NCI-H460 (cell line): ENCODE results near the gene PDZD2. TPM values are rescaled to one million over a fixed set of nuclear protein-coding genes. Genes with fewer than 3 reads are reported as not detected.
"Not testable (repeated sequence)": the region's sequence is repeated elsewhere in the genome, so short reads cannot be mapped to it uniquely, and the experiment has no call there.

Source experiments
- DNase-seq: peaks from one replicate; pipeline ENCODE4 v3.0.0-alpha.2; 2016; ENCODE audit warnings: low read depth; ENCODE audit errors: extremely low read depth
- total RNA-seq: library from RNA; depleted of rRNA; stranded (reverse); fragments of >200 nt; shearing (Covaris generic); gene quantifications from 2 replicates; pipeline ENCODE4 v1.2.3, GENCODE V29; 2014

The PDZD2 gene
- total RNA-seq, 1 experiment from 2014 or later, result not detected

DNA sequence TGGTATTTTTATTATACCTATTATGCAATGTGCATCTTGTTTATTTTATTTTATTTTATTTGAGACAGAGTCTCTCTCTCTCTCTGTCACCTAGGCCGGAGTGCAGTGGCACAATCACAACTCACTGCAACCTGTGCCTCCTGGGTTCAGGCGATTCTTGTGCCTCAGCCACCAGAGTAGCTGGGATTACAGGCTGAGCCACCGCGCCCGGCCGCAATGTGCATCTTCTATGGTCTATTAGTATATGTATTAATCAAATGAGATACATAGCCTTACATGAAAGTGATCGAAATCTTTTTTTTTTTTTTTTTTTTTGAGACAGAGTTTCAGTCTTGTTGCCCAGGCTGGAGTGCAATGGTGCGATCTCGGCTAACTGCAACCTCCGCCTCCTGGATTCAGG lies 89.9 kb downstream of the PDZD2 start:
- DNase-seq, result not testable (repeated sequence)

DNA sequence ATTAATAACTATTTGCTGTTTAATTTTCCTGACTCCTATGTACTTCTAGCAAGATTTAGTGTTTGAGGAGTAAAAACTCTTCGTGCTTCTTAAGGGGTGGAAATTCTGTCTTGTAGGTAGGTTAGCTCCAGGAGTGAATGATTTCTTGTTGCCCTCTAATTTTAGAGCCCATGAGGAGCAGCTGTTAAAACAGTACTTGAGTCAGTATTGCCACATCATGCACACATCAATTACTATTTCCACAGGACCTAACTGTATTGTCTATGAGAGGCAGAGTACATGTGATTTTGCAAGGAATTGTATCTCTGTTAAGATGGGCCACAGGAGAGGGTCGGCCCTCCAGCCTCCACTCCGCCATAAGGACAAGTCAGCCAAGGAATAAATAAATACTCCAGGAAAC lies 91.2 kb downstream of the PDZD2 start:
- DNase-seq, result no peak

DNA sequence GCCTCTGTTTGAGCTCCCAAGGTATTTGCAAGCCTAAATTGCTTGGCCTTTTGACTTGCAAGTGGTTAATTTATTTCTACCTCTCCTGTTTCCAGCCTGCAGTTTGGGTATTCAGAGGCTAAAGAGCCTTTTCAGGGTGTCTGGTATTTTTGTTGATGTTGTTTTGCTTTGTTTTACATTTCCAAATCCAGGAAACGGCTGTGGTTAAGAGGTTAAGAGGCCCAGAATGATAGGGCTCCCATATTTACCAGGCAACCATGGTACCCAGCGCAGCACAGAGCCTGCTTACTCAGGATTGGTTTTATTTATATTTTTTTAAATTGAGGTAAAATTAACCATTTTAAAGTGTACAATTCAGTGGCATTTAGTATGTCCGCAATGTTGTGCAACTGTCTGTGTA lies 92.1 kb downstream of the PDZD2 start:
- no peak for DNase-seq

DNA sequence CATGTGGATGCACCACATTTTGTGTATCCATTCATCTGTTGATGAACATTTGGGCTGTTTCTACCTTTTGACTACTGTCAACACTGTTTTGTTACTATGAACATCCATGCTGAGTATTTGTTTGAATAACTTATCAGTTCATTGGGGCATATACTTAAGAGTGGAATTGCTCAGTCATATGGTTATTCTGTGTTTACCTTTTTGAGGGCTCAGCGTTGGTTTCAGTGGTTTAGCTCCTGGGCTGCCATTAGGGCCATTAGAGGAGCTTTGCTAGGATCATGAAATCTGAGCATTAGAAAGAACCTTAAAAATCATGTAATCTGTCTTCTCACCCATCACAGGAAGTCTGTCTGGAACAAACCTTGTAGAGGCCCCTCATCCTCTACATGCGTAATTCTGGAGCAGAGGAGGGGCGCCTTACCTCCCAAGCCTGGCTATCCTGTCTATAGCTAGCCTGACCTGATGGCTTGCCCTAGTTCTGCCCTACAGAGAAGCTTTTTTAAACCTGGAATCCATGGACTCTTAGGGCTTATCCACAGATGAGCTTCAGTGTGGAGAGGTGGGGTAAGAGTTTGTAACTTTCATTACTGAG lies 92.9 kb downstream of the PDZD2 start:
- DNase-seq, result no peak

DNA sequence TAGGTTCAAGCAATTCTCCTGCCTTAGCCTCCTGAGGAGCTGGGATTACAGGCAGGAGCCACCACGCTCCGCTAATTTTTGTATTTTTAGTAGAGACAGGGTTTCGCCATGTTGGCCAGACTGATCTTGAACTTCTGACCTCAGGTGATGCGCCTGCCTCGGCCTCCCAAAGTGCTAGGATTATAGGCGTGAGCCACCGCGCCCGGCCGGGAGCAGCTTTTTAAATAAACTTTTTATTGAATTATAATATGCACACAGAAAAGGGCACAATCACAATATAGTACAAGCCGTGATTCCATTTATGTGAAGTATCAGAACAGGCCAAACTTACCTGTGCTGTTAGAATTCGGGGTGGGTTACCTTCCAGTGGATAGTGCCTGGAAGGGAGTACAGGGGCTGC lies 93.9 kb downstream of the PDZD2 start:
- not testable (repeated sequence) for DNase-seq

DNA sequence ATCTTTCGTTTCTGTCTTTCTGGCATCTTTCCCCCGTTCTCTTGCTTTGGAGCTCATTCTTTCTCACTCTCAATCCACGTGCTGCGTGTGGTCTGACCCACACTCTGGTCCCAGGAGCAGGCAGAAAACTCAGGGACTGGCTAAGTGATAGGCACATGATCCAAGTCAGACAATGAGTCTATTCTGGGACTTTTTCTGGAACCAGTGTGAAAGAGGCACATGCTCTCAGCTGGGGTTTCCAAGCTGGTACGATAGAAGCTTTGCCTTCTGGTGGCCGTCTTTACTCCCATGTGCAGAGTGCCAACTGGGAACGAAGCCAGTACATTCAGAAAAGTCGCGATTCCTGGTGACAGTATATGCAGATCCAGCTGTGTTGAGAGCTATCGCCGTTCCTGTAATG lies 94.4 kb downstream of the PDZD2 start:
- DNase-seq, result no peak

DNA sequence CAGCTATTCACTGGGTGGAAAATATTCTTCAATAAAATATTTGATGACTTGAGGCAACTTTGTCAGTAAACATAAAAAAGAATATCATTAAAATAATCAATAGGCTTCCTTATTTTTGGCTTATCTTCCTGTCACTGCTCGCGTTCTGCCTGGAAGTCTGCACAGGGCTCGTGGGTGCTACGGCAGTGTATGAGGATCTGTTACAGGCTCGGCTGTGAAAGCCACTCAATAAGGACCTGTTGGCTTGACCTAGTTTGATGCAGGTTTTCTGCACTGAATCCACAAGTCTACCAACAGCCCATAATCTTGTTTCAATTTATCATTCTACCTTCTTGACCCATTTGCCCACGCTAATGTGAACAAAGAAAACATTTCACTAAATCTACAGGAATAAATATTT lies 97.2 kb downstream of the PDZD2 start:
- no peak for DNase-seq

DNA sequence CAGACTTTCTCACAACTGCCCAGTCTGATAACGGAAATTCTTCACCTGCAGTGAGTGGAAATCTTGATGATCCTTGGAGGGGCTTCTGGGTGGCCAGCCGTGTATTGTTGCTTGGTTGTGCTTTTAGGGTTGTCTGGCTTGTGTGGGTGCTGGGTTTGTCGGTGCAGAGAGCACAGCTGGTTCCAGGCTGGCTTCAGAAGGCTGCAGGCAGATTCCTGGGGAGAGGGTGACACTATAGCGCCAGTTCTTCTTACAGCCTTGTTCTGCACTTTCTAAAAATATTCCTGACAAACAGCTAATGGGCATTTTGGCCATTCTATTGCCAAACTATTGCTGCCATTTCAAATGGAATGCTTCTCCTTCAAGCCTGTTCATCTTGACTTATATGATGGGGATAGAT lies 99.3 kb downstream of the PDZD2 start:
- no peak for DNase-seq

DNA sequence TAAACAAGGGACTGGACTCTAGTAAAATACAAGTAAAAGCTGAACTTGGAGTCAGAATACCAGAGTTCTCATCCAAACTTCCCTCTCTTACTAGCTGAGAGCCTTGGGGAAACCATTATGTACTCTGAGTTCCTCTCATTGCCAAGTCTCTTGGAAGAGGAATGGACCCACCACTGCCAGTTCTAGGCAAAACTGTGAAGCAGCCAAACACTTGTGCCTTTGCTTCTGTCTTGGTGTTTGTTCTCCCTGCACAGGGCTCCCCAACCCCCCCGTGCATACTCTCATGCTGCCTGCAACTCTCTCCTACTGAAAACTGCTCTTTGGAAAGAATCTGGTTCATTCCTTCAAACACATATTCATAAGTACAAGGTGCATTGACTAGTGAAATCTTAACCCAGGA lies 102.6 kb downstream of the PDZD2 start:
- no peak for DNase-seq

DNA sequence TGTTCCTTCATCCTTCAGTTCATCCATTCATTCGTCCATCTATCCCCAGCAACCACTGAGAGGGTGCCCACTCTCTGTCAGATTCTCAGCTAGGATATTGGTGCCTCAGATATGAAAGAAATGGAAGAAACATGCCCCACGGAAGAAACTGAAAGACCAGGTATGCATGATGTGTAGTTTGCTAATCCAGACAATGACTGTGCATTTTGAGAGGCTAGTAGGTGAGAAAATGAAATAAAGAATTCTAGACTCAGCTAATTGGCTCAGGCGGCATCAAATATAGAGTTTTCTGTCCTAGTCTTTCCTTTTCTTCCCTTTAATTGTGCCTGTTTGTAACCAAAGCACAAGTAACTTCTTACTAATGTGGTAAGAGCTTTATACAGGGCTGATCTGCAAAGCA lies 104.7 kb downstream of the PDZD2 start:
- DNase-seq, result no peak

DNA sequence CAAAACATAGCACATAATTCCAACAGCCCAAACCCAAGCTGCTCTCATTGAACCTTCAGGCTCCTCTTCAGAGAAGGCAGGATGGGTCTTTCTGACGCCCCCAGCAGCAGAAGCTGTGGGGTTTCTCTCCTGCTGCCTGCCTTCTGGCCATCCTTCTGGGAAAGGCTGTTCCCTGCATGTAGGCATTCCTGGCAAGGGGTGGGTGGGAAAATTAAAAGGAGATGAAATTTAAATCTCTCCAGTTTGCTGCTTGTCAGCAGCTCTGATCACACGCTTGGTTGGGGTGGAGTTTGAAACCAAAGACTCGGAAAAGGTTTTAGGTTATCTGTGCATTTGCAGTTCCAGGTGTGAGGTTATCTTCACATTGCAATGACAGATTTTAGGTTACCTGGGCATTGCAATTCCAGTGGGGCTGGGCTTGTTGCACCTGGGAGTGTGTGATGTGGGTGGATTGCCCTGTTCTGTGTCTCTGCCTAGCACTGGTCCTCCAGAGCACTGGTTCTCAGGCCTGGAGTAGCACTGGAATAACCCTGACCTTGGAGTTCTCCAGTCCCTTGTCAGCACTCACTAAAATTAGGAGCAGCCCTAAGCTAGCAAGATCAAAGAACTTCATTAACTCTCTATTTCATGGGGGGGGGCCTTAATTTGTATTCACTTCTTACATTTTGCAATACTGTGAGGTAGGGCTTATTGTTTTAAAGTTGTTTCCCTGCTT lies 109.7 kb downstream of the PDZD2 start:
- no peak for DNase-seq

DNA sequence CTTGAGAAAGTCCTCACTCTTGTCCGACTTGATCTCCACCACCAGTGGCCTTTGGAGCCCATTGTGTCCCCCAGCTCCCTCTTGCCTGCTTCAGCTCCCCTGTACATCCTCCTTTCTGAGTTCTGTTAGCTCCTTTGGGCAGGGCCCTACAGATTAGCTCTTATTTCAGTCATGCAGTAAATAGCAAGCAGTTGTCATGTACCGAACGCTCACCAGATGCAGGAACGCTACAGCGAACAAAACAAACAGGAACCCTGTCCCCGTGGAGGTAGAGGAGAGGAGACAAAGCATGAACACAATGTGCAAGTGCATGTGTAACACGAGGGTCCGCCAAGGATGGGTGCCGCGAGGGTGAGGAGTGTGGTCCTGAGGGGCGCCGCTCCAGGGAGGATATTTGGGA lies 111.3 kb downstream of the PDZD2 start:
- no peak for DNase-seq

DNA sequence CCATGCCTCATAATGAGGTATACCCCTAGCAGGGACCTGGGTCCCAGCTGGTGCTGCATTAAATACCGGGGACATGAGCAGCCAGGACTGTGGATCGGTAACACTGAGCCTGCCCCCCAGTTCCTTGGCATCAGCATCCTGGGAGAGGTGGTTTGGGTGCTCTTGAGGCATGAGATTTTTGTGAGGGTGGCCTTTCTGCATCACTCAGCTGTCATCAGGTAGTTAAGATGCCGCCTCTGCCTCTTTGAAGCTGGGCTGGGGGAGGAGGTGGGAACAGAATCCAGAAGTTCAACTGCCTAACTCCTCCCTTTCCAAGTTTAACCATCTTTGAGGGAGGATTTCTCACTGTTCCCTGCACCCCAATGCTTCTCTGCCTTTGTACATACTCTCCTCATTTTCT lies 112.7 kb downstream of the PDZD2 start:
- DNase-seq, result no peak

DNA sequence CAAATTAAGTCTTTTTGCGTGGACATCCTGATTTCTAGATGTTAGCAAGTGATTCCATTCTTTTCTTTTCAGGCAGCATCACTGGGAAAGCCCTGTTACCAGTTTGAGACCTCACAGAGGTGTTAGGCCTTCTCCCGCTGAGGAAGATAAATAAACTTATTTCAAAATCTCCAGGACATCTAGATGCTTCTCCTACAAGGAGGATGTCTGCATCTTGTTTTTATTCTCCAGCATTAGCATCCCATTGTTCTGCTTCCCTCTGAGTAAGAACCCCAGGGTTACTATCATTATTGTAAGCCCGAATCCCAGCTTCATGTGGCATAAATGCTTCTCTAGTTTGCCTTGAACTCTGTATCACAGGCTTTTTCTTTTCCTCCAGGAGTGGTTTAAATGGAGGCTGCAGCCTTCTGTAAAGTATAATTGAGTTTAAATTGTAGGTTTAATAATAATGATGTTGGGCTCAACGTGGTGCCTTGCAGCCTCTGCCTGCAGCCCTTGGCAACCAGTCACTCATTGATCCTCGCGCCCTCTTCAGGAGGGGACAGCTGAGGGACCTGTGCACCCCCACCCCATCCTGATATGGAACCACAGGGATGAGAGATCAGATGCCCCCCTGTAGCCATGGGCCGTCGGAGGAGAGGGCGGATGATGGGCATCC lies 114.9 kb downstream of the PDZD2 start:
- no peak for DNase-seq

DNA sequence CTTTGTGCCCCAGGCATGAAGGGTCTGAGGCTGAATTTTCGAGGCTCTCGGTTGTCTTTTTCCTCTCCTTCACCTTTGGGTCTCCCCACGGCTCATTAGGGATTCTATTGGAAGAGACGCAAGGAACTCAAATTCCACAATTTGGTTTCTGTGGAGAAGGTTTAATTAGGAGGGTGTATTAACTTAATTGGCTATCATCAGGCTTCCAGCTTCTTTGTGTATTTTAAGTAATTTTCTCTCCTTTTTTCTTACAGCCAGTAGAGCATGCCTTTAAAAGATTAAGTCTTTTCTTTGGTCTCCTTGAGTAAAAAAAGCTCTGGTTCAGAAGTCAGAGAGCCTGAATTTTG lies 115.4 kb downstream of the PDZD2 start:
- DNase-seq, result no peak

DNA sequence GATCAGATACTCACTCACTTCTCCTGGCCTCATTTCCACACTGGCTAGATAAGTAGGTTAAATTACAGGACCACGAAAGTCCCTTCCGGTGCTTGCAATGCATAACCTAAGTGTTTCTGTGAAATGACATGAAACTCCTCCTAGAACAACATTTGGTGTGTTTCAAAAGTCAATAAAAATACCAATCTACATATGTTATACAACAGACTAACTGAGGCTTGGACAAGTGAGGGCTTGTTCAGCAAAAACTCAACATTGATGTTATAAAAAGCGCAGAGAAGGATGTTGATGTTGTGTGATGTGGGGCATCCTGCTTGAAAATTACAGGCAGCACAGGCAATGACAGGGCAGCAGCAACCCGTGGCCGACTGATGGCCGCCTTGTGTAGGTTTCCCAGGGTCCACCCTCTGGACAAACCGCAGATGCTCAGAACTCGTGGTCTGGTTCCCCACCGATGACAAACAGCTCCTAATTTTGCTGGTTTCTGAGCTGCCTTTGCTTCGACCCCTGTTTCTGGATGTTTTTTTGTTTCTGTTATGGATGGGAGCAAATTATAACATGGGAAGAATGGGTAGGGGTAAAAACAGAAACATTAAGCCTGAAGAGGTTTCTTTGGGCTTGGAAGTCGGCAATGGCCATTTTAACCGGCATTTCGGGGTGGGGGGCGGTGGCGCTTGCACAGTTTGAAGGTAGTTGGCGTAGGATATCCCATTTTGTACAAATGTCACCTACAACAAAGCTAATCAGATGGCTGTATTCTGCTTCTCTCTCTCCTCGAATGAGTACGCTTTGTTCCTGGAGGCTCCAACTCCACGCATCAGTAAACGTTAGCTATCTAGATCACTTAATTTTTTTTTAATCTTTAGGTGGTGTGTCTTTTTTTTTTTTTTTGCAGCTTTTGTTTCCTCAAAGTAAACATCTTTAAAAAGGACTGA lies 116.1 kb downstream of the PDZD2 start:
- no peak for DNase-seq

DNA sequence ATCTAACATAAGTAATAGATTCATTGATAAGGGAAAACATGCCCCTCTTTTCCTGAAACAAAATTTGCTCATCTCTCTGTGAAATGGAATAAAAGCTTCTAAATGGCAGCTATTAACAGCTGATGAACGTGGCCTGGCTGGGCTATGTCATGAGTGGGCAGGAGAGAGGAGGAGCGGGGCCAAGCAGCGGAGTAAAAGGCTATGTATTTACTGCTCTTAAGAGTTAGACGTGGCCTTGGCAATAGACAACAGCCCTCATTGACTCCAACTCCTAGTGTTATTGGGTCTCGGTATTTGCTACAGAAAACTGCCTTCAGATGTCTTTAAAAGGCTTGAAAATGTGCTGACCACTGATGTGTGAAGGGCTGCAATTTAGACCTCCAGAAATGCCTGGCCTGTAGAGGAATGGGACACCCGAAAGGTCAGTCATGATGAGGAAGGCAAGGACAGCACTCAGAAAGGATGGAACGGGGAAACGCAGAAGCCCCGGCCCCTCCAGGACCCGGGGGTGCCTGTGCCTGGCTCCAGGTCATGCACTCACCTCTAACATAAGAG lies 116.8 kb downstream of the PDZD2 start:
- no peak for DNase-seq

DNA sequence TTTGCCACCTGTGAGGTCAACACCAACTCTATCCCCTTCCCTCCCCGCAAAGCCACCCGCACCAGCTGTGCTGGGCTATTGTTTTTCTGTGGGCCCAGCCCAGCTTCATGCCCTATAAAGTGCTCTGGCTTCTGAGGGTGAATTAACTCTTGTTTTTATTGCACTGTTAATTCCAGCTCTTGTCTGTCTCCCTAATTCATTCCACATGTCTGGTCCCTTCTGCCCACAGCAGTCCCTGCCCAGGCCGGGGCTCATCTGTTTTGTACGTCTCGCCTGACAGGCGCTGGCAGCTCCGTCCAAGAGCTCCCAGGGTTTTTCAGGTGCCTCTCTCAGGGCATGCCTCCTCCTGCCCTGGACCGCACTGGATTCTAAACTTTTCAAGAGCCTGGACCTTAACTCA lies 118.9 kb downstream of the PDZD2 start:
- no peak for DNase-seq

DNA sequence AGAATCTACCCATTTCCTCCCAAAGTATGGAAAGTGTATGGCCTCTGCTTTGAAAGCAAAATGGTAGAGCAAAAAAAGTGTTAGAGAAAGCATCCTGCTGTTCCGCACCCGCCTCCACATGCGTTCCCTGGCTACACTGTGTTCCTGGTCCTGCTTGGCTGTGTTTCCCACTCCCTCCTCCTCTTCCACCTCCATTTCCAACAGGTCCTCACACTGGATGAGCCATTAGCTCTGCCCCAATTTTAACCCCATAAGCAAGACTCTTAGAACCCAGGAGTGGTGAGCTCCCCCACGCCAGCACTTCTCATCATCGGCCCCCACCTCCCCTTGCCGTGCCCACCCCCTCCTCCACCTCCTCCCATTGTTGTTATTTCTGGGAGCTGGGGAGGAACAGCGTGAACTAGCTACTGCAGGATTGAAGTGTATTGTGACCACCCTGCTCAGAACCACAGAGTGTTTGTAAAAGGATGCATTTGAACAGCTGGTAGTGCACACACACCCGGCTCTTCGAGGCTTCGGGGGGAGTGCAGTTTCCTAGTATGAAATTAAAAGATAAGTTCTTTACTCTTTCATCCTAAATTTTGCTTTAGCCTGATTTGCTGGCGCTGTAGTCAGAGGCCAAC lies 120.0 kb downstream of the PDZD2 start:
- DNase-seq, result no peak

DNA sequence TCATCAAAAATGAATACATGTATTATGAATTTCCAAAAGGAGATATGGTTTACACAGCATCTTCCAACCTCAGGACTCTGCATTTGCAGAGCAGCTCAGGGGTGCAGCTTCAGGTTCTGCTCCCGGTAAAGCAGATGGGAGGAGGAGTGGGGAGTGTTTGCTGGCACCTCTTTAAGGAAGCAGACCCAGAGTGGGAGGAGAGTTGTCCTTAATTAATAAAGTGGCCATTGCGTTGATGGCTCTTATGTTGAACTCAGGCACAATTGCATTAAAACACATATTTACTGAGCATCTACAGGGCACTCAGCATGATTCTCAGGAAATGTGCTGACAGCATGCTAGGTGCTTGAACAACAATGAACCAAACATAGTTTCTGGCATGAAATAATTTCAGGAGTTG lies 121.0 kb downstream of the PDZD2 start:
- DNase-seq, result no peak

DNA sequence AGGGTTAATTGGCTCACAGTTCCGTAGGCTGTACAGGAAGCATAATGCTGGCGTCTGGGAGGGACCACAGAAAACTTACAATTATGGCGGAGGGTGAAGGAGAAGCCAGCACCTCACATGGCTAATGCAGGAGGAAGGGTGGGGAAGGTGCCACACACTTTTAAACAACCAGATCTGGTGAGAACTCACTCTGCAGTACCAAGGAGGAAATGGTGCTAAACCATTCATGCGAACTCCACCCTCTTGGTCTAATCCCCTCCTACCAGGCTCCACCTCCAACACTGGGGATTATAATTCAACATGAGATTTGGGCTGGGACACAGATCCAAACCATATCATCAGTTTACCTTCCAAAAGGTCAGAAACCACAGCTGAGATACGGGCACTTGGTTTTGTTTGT lies 122.9 kb downstream of the PDZD2 start:
- DNase-seq, result no peak
